Stimulated activated CD4-positive, alpha-beta T cell treated with anti-CD3 and anti-CD28 coated beads, Interleukin-12 subunit alpha, Interleukin-12 subunit beta, amount 100 ng/mL, for 24 hours (primary cell): ENCODE results near the gene GHRL.

Source experiments
- DNase-seq, 2 experiments: peaks; one replicate each; pipeline ENCODE4 v3.0.0-alpha.2; 2020; ENCODE audit warnings: low read depth in 2 of 2

GHRL gene

GRCh38 chr3:10244009-10244408 is 48.7 kb downstream of the GHRL start:
- no peak for DNase-seq

- peak; percentile 52 to 72 for DNase-seq
Measured at GRCh38 chr3:10242182-10243065, 50.3 kb downstream of the GHRL start.

- DNase-seq = no peak
Measured at GRCh38 chr3:10240799-10241198, 51.9 kb downstream of the GHRL start.

- DNase-seq = peak in 1 of 2 experiments; percentile 10
Measured at GRCh38 chr3:10238345-10239183, 54.2 kb downstream of the GHRL start.
